Mesothelial cell of epicardium (in vitro differentiated cells): ENCODE results near the gene NTSR2. TPM values are rescaled to one million over a fixed set of nuclear protein-coding genes. Genes with fewer than 3 reads are reported as not detected.

Source experiments
- DNase-seq, 2 experiments: peaks; one replicate each; pipeline ENCODE4 v3.0.0; 2021; ENCODE audit warnings: low spot score in 2 of 2; ENCODE audit not compliant: unreplicated experiment in 2 of 2
- H3K27ac Mint-ChIP-seq: 2 replicates; pipeline ENCODE4 v1.8.0; 2021; ENCODE audit warnings: mixed read lengths
- H3K27me3 Mint-ChIP-seq: 2 replicates; pipeline ENCODE4 v1.8.0; 2021; ENCODE audit warnings: low read depth, mixed read lengths
- H3K36me3 Mint-ChIP-seq: 2 replicates; pipeline ENCODE4 v1.8.0; 2021; ENCODE audit warnings: mixed read lengths
- H3K4me1 Mint-ChIP-seq: 2 replicates; pipeline ENCODE4 v1.8.0; 2021; ENCODE audit warnings: mixed read lengths
- H3K4me3 Mint-ChIP-seq: 2 replicates; pipeline ENCODE4 v1.8.0; 2021; ENCODE audit warnings: mild to moderate bottlenecking, moderate library complexity, mixed read lengths
- H3K9me3 Mint-ChIP-seq: 2 replicates; pipeline ENCODE4 v1.8.0; 2021; ENCODE audit warnings: mixed read lengths
- CTCF ChIP-seq: fragments of 200-600 bp; sonication (generic); IDR thresholded peaks from one replicate; pipeline ENCODE4 v1.5.0; 2021; ENCODE audit warnings: antibody characterized with exemption; ENCODE audit not compliant: unreplicated experiment
- total RNA-seq: library from RNA; stranded (reverse); gene quantifications from 3 replicates; pipeline ENCODE4 v1.2.1, GENCODE V29; 2021

Gene NTSR2
- total RNA-seq, 1 donor from 2014 or later: not detected

GRCh38 chr2:11676640-11677039 lies 6.6 kb upstream of the NTSR2 start:
- Mint-ChIP-seq H3K27me3 (peaks cover 74% of the 10 kb centered on the region), H3K4me1 (peaks cover 16% of the 10 kb centered on the region), H3K4me3 (no peak overlapping the region)

GRCh38 chr2:11675423-11676112 lies 5.6 kb upstream of the NTSR2 start:
- Mint-ChIP-seq H3K4me1 (peaks cover 14% of the 10 kb centered on the region), H3K27me3 (peaks cover 83% of the 10 kb centered on the region), H3K9me3 (no peaks in the 10 kb centered on the region), H3K36me3 (no peaks in the 10 kb centered on the region), H3K27ac (no peak overlapping the region), H3K4me3 (no peak overlapping the region)
- no peak for DNase-seq
- no peak for TF ChIP-seq CTCF

More at GRCh38 chr2:11676640-11677039, 6.6 kb upstream of the NTSR2 start:
- H3K36me3 Mint-ChIP-seq: no peaks in the 10 kb centered on the region
- no peaks in the 10 kb centered on the region for H3K9me3 Mint-ChIP-seq
- no peak for TF ChIP-seq CTCF
- no peak overlapping the region for H3K27ac Mint-ChIP-seq
- no peak for DNase-seq

- H3K36me3 Mint-ChIP-seq: no peaks in the 10 kb centered on the region
- no peak overlapping the region for H3K27ac Mint-ChIP-seq
- H3K4me3 Mint-ChIP-seq: no peak overlapping the region
- no peak for DNase-seq
- peaks cover 89% of the 10 kb centered on the region for H3K27me3 Mint-ChIP-seq
- peaks cover 8% of the 10 kb centered on the region for H3K4me1 Mint-ChIP-seq
- TF ChIP-seq CTCF: no peak
- no peaks in the 10 kb centered on the region for H3K9me3 Mint-ChIP-seq
Observed at GRCh38 chr2:11674983-11675382, 5.0 kb upstream of the NTSR2 start.

GRCh38 chr2:11672407-11672806 lies 2.4 kb upstream of the NTSR2 start:
- TF ChIP-seq CTCF: no peak
- Mint-ChIP-seq H3K4me3 (no peak overlapping the region), H3K36me3 (no peaks in the 10 kb centered on the region), H3K4me1 (peaks cover 3% of the 10 kb centered on the region), H3K9me3 (no peaks in the 10 kb centered on the region), H3K27ac (no peak overlapping the region), H3K27me3 (peaks cover 85% of the 10 kb centered on the region)
- DNase-seq: no peak

- Mint-ChIP-seq H3K27me3 (peaks cover 63% of the 10 kb centered on the region), H3K4me1 (no peaks in the 10 kb centered on the region), H3K4me3 (no peak overlapping the region), H3K27ac (peak overlapping the region; percentile 18), H3K9me3 (peaks cover 4% of the 10 kb centered on the region), H3K36me3 (no peaks in the 10 kb centered on the region)
- no peak for TF ChIP-seq CTCF
- DNase-seq: no peak
Observed at GRCh38 chr2:11667866-11668637, 1.9 kb downstream of the NTSR2 start.
